Adrenal gland (tissue), 12 donors: ENCODE measurements around the gene ZBTB44. TPM values are rescaled to one million over a fixed set of nuclear protein-coding genes. Genes with fewer than 3 reads are reported as not detected.

Source experiments
- DNase-seq, 7 donors: peaks; one replicate each; pipeline ENCODE4 v3.0.0-alpha.2; 2019 to 2020
- H3K27ac ChIP-seq, 5 donors: fragments of 200-600 bp; sonication (generic) in 4 of 5; 1 replicate in 3 of 5; 2 replicates in 2 of 5; pipeline versions ENCODE4 v1.5.1 to v1.8.0; 2016 to 2020; ENCODE audit warnings: mild to moderate bottlenecking in 1 of 5
- H3K27me3 ChIP-seq: fragments of 200-600 bp; 2 replicates; pipeline ENCODE4 v1.8.0; 2021
- H3K36me3 ChIP-seq, 2 donors: fragments of 200-600 bp; replicated peaks in 1 of 2; 1 replicate in 1 of 2; 2 replicates in 1 of 2; pipeline versions ENCODE4 v1.5.1 to v1.8.0; 2018 to 2022
- H3K4me1 ChIP-seq, 2 donors: fragments of 200-600 bp; replicated peaks in 1 of 2; 1 replicate in 1 of 2; 2 replicates in 1 of 2; pipeline versions ENCODE4 v1.5.1 to v1.8.0; 2018 to 2021
- H3K4me3 ChIP-seq, 4 donors: fragments of 200-600 bp; sonication (generic) in 3 of 4; one replicate each; pipeline ENCODE4 v1.5.1; 2016 to 2018
- H3K9me3 ChIP-seq, 3 donors: fragments of 200-600 bp; sonication (generic) in 1 of 3; replicated peaks in 1 of 3; 1 replicate in 2 of 3; 2 replicates in 1 of 3; pipeline versions ENCODE4 v1.5.1 to v1.8.0; 2016 to 2021
- POLR2A ChIP-seq, 2 donors: fragments of 450-650 bp; IDR thresholded peaks; one replicate each; pipeline ENCODE4 v1.6.1; 2017; ENCODE audit warnings: antibody characterized with exemption in 2 of 2, mild to moderate bottlenecking in 2 of 2, moderate library complexity in 1 of 2
- WGBS, 4 donors: extraction: QIAGEN DNeasy Blood & Tissue Kit in 2 of 4; methylation state at CpG; one replicate each; pipeline versions ENCODE4 v1.1.5 to v1.1.7; 2013 to 2017; 5-methylcytosine and 5-hydroxymethylcytosine counted together
- intact Hi-C, 2 donors: fragments of 100-400 bp; cut with DNase I; formaldehyde crosslinking; loops; one replicate each; pipeline versions ENCODE4 v1.14.1 to v1.15.0; 2022 to 2023
- polyA plus RNA-seq, 3 donors: library from polyadenylated mRNA; stranded (reverse); fragments of 200-250 nt in 2 of 3; fragments of 350-450 nt in 1 of 3; fragmentation: Illumina TruSeq in 1 of 3; extraction: RNeasy Lipid Tissue Mini Kit (QIAGEN cat#74804) in 1 of 3; gene quantifications; one replicate each; pipeline ENCODE4 v1.2.3, GENCODE V29; 2013 to 2014
- total RNA-seq, 9 donors: library from RNA; depleted of rRNA in 4 of 9; stranded (reverse); fragments of >200 nt in 4 of 9; fragments of 120-200 nt in 1 of 9; fragmentation: NEBNext Ultra II Directional in 1 of 9; extraction: Animal tissue kit (Norgen Biotek cat#: 25700) in 1 of 9; gene quantifications; one replicate each; pipeline versions ENCODE4 v1.1.0 to v1.2.4, GENCODE V29; 2013 to 2023
- TF ChIP-seq, protein P1 (sequence below), 6 experiments: fragments of 450-650 bp in 4 of 6; fragments of 200-600 bp in 2 of 6; sonication (generic) in 1 of 6; IDR thresholded peaks; 1 replicate in 5 of 6; 2 replicates in 1 of 6; pipeline versions ENCODE4 v1.5.1 to v1.8.0; 2016 to 2021; ENCODE audit warnings: antibody characterized with exemption in 6 of 6, mild to moderate bottlenecking in 2 of 6, moderate library complexity in 1 of 6
- donor health status: healthy with polysubstance abuse.
- donor health status: Bipolar disorder and iron deficiency.
- donor health status: DM: yes; HTN: yes; CAD: no.
- donor health status: DM: no; HTN: no; CAD: no.
- donor health status: DM: no; HTN: no; CAD: no.
- donor health status: DM: yes; HTN: yes; CAD: no.

The ZBTB44 gene
- total and polyA plus RNA-seq, 12 donors, result 10.1 to 94.3 (median 39.6) TPM

DNA sequence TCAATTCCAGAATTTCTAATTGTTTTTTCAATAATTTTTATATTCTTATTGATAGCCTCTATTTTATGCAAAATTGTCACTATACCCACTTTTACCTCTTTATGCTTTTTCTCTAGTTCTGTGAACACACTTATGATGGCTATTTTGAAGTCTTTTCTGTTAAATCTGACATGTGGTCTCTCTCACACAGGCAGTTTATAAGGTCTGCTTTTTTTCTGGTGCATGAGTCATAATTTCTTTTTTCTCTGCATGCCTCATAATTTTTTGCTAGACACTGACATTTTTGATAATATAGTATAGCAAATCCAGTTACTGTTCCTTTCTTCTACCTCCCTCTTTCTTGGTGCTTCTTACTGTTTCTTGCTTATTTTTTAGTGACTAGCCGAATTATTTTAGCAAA is 36.0 kb downstream of the ZBTB44 start:
- WGBS, 4 donors, result 94 to 100% (median 97%) methylated on average over 1 of the region's 1 CpG
- no peaks in the 10 kb centered on the region for H3K4me1 ChIP-seq

GRCh38 chr11:130278151-130278550 is 36.6 kb downstream of the ZBTB44 start:
- TF ChIP-seq POLR2A (IDR thresholded peaks at IDR 0.05), result no peak
- TF ChIP-seq, protein P1, sequence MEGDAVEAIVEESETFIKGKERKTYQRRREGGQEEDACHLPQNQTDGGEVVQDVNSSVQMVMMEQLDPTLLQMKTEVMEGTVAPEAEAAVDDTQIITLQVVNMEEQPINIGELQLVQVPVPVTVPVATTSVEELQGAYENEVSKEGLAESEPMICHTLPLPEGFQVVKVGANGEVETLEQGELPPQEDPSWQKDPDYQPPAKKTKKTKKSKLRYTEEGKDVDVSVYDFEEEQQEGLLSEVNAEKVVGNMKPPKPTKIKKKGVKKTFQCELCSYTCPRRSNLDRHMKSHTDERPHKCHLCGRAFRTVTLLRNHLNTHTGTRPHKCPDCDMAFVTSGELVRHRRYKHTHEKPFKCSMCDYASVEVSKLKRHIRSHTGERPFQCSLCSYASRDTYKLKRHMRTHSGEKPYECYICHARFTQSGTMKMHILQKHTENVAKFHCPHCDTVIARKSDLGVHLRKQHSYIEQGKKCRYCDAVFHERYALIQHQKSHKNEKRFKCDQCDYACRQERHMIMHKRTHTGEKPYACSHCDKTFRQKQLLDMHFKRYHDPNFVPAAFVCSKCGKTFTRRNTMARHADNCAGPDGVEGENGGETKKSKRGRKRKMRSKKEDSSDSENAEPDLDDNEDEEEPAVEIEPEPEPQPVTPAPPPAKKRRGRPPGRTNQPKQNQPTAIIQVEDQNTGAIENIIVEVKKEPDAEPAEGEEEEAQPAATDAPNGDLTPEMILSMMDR (IDR thresholded peaks at IDR 0.05), result no peak
- intact Hi-C loops, result no loop called here
- Histone ChIP-seq H3K27ac (no peak overlapping the region), H3K9me3 (peaks cover 0 to 14% (median 0%) of the 10 kb centered on the region in 3 donors), H3K4me1 (no peaks in the 10 kb centered on the region), H3K27me3 (no peaks in the 10 kb centered on the region), H3K36me3 (no peaks in the 10 kb centered on the region), H3K4me3 (no peak overlapping the region)
- DNase-seq, result no peak
- 89 to 98% (median 96%) methylated on average over 3 of the region's 3 CpGs for WGBS, 4 donors

More for the DNA sequence above, 36.0 kb downstream of the ZBTB44 start:
- peaks cover 0 to 14% (median 0%) of the 10 kb centered on the region in 3 donors for H3K9me3 ChIP-seq
- no peaks in the 10 kb centered on the region for H3K27me3 ChIP-seq
- DNase-seq, result no peak
- TF ChIP-seq POLR2A (IDR thresholded peaks at IDR 0.05), result no peak
- TF ChIP-seq, protein P1 (IDR thresholded peaks at IDR 0.05), result no peak
- H3K36me3 ChIP-seq, result no peaks in the 10 kb centered on the region
- H3K27ac ChIP-seq, result no peak overlapping the region
- no peak overlapping the region for H3K4me3 ChIP-seq
- intact Hi-C loops, result no loop called here

GRCh38 chr11:130272336-130272735 is 42.4 kb downstream of the ZBTB44 start:
- H3K4me1 ChIP-seq, result peaks cover 0 to 14% of the 10 kb centered on the region in 2 donors
- no peak for DNase-seq
- H3K27ac ChIP-seq, result no peak overlapping the region
- peaks cover 0 to 6% (median 0%) of the 10 kb centered on the region in 3 donors for H3K9me3 ChIP-seq
- no peak overlapping the region for H3K4me3 ChIP-seq
- no peaks in the 10 kb centered on the region for H3K27me3 ChIP-seq
- 85 to 95% (median 93%) methylated on average over 2 of the region's 2 CpGs for WGBS, 4 donors
- no peak for TF ChIP-seq POLR2A (IDR thresholded peaks at IDR 0.05)
- TF ChIP-seq, protein P1 (IDR thresholded peaks at IDR 0.05), result no peak
- intact Hi-C loops, result no loop called here
- no peaks in the 10 kb centered on the region for H3K36me3 ChIP-seq

- 18 to 37% (median 32%) methylated on average over 1 of the region's 1 CpG for WGBS, 4 donors
- intact Hi-C loops, result no loop called here
- peak overlapping the region in 1 of 4 donors; percentile 11 for H3K4me3 ChIP-seq
Measured at GRCh38 chr11:130269326-130269943, 45.3 kb downstream of the ZBTB44 start.

More at GRCh38 chr11:130269326-130269943, 45.3 kb downstream of the ZBTB44 start:
- H3K9me3 ChIP-seq, result no peaks in the 10 kb centered on the region
- H3K36me3 ChIP-seq, result no peaks in the 10 kb centered on the region
- H3K27me3 ChIP-seq, result no peaks in the 10 kb centered on the region
- DNase-seq, result no peak
- TF ChIP-seq, protein P1 (IDR thresholded peaks at IDR 0.05), result no peak
- TF ChIP-seq POLR2A (IDR thresholded peaks at IDR 0.05), result no peak
- H3K4me1 ChIP-seq, result peaks cover 0 to 14% of the 10 kb centered on the region in 2 donors
- H3K27ac ChIP-seq, result peak overlapping the region in 1 of 5 donors; percentile 2
